RCC 7860 (cell line): Measurements from ENCODE around the gene CEL.
"Not testable (repeated sequence)": the region's sequence is repeated elsewhere in the genome, so short reads cannot be mapped to it uniquely, and the experiment has no call there.

Experiments
- DNase-seq: peaks from one replicate; pipeline ENCODE4 v3.0.0-alpha.2; 2015; ENCODE audit warnings: low spot score
- FAIRE-seq: peaks from 2 replicates; lab custom pipeline; 2012; peaks lifted over from hg19 to GRCh38; lab: Jason Lieb, UNC

CEL gene

GRCh38 chr9:133061764-133062145, at the start of gene CEL:
Gene CEL, plus strand, starts transcription at chr9:133061981. Its CDS starts 22 bp downstream, at chr9:133062003.
- not testable (repeated sequence) for DNase-seq, FAIRE-seq

GRCh38 chr9:133014696-133015095, 47.1 kb upstream of the CEL start:
- DNase-seq = no peak
- FAIRE-seq = no peak

- FAIRE-seq (no peak), DNase-seq (no peak)
Observed at GRCh38 chr9:133023117-133023890, 38.5 kb upstream of the CEL start.

GRCh38 chr9:133026426-133026825, 35.4 kb upstream of the CEL start:
- no peak for DNase-seq
- FAIRE-seq = no peak

- FAIRE-seq = no peak
- DNase-seq = no peak
Observed at GRCh38 chr9:133027134-133027533, 34.6 kb upstream of the CEL start.

- FAIRE-seq = no peak
- DNase-seq = no peak
Observed at GRCh38 chr9:133028221-133028620, 33.6 kb upstream of the CEL start.

- FAIRE-seq (no peak), DNase-seq (no peak)
Observed at GRCh38 chr9:133029994-133030316, 31.8 kb upstream of the CEL start.

- DNase-seq = peak; percentile 99
- FAIRE-seq = peak; percentile 97
Observed at GRCh38 chr9:133030317-133031129, 31.3 kb upstream of the CEL start, which contains the start of gene GTF3C5. Gene GTF3C5, plus strand, starts transcription at chr9:133030997. Its CDS starts 15 bp downstream, at chr9:133031012.

GRCh38 chr9:133031130-133031422, 30.7 kb upstream of the CEL start:
- FAIRE-seq (no peak), DNase-seq (no peak)

- no peak for DNase-seq
- no peak for FAIRE-seq
Observed at GRCh38 chr9:133031496-133031911, 30.3 kb upstream of the CEL start.

GRCh38 chr9:133032171-133032570, 29.6 kb upstream of the CEL start:
- no peak for DNase-seq
- FAIRE-seq = no peak

- DNase-seq (no peak), FAIRE-seq (no peak)
Observed at GRCh38 chr9:133035669-133036068, 26.1 kb upstream of the CEL start.

GRCh38 chr9:133037775-133038515, 23.8 kb upstream of the CEL start:
- FAIRE-seq (no peak), DNase-seq (no peak)

GRCh38 chr9:133040892-133041479, 20.8 kb upstream of the CEL start:
- DNase-seq = peak; percentile 10
- FAIRE-seq = not testable (repeated sequence)

GRCh38 chr9:133041958-133042357, 19.8 kb upstream of the CEL start:
- DNase-seq = no peak
- no peak for FAIRE-seq

GRCh38 chr9:133042676-133043075, 19.1 kb upstream of the CEL start:
- DNase-seq (no peak), FAIRE-seq (no peak)

- no peak for FAIRE-seq
Observed at GRCh38 chr9:133043449-133044035, 18.2 kb upstream of the CEL start.

GRCh38 chr9:133044125-133044524, 17.7 kb upstream of the CEL start:
- DNase-seq = no peak
- FAIRE-seq = no peak

More at GRCh38 chr9:133043449-133044035, 18.2 kb upstream of the CEL start:
- DNase-seq = no peak

GRCh38 chr9:133044661-133045060, 17.1 kb upstream of the CEL start:
- DNase-seq (no peak), FAIRE-seq (no peak)

- DNase-seq (no peak), FAIRE-seq (no peak)
Observed at GRCh38 chr9:133045132-133045531, 16.6 kb upstream of the CEL start.
